ENCODE data around the gene HBP1. TPM values are rescaled to one million over a fixed set of nuclear protein-coding genes. Genes with fewer than 3 reads are reported as not detected.
"Not testable (repeated sequence)": the region's sequence is repeated elsewhere in the genome, so short reads cannot be mapped to it uniquely, and the experiment has no call there.

The HBP1 gene
- polyA plus RNA-seq, 4 donors, result 25.1 to 82.6 (median 36.7) TPM

DNA sequence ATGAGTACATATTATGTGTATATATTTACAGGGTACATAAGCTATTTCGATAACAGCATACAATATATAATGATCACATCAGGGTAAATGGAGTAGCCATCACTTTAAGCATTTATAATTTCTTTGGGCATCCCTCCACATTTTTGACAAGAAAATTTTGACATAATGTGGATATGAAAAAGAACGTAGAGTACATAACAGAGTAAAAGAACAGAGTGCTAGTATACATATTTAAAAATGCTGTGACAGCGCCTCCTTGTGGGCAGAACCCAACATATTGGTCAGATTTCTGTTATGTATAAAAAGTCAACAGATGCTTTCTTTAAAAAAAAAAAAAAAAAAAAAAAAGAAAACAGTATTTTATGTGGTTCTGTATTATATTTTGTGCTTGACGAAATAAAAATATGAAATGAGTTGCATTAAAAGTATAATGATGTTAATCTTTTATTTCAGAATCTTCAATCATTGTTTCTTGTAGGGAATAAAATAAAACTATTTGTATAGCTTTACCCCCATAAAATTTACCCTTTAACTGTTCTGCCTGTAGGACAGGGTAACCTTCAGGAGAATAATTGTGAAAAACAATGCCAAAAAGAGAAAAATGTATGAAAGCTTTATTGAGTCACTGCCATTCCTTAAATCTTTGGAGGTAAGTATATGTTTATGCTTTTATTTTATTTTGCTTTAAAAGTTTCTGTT is 18.3 kb upstream of the HBP1 start:
- FAIRE-seq, result peak; percentile 33
- H3K4me1 ChIP-seq (ENCODE audit: control insufficient read depth in 3 of 3, insufficient read depth in 2 of 3, low read depth in 1 of 3, low read length in 2 of 3), result no peaks in the 10 kb centered on the region
- 22 to 24% (median 23%) methylated on average over 4 of the region's 4 CpGs for WGBS, 3 donors
- H3K9me3 ChIP-seq (ENCODE audit: control insufficient read depth in 2 of 2, insufficient read depth in 1 of 2, low read depth in 1 of 2, low read length in 1 of 2), result no peaks in the 10 kb centered on the region
- H3K27ac ChIP-seq (ENCODE audit: low read depth in 1 of 3, low read length in 2 of 3), result no peak overlapping the region
- H3K27me3 ChIP-seq (ENCODE audit: control insufficient read depth in 3 of 3, insufficient read depth in 3 of 3, low read length in 3 of 3), result no peaks in the 10 kb centered on the region
- DNase-seq, result peak; percentile 63 to 83
- H3K36me3 ChIP-seq (ENCODE audit: control insufficient read depth in 3 of 3, insufficient read depth in 2 of 3, low read depth in 1 of 3, low read length in 3 of 3), result peaks cover 0 to 2% (median 0%) of the 10 kb centered on the region in 3 donors
- H3K4me3 ChIP-seq (ENCODE audit: low read depth in 1 of 3, low read length in 3 of 3), result no peak overlapping the region

DNA sequence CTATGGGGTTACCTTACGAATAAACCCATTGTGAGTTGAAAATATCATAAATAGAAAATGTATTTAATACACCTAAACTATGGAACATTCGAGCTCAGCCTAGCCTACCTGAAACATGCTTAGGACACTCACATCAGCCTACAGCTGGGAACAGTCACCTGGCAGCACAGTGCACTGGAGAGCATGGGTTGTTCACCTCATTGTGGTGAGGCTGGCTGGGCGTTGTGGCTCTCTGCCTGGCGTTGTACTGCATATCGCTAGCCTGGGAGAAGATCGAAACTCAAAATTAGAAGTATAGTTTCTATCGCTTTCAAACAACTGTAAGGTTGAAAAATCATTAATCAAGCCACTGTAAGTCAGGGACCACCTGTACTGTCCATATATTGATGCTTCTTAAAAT is 17.3 kb upstream of the HBP1 start:
- WGBS, 3 donors, result 90 to 93% (median 92%) methylated on average over 7 of the region's 7 CpGs
- no peak overlapping the region for H3K27ac ChIP-seq (ENCODE audit: low read depth in 1 of 3, low read length in 2 of 3)
- H3K36me3 ChIP-seq (ENCODE audit: control insufficient read depth in 3 of 3, insufficient read depth in 2 of 3, low read depth in 1 of 3, low read length in 3 of 3), result peaks cover 0 to 2% (median 0%) of the 10 kb centered on the region in 3 donors
- H3K4me1 ChIP-seq (ENCODE audit: control insufficient read depth in 3 of 3, insufficient read depth in 2 of 3, low read depth in 1 of 3, low read length in 2 of 3), result no peaks in the 10 kb centered on the region
- no peak for DNase-seq
- no peaks in the 10 kb centered on the region for H3K27me3 ChIP-seq (ENCODE audit: control insufficient read depth in 3 of 3, insufficient read depth in 3 of 3, low read length in 3 of 3)
- H3K9me3 ChIP-seq (ENCODE audit: control insufficient read depth in 2 of 2, insufficient read depth in 1 of 2, low read depth in 1 of 2, low read length in 1 of 2), result no peaks in the 10 kb centered on the region
- no peak for FAIRE-seq
- H3K4me3 ChIP-seq (ENCODE audit: low read depth in 1 of 3, low read length in 3 of 3), result no peak overlapping the region

DNA sequence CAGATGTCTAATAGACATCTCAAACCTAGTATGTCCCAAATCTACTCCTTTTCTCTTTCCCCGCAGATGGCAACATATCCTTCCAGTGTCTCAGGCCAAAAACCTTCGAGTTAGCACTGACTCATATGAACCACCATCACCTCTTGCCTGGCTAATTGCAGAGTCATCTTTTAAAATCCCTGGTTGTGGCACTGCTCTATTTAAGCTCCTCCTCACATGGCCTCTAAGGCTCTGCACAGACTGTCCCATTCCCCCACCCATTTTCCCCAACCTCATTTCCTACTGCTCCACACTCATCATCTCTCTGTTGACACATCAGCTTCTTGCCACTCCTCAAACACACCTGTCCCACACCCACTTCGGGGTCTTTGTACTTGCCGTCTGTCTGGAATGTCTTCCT is 16.8 kb upstream of the HBP1 start:
- Histone ChIP-seq H3K4me3 (ENCODE audit: low read depth in 1 of 3, low read length in 3 of 3) (no peak overlapping the region), H3K9me3 (ENCODE audit: control insufficient read depth in 2 of 2, insufficient read depth in 1 of 2, low read depth in 1 of 2, low read length in 1 of 2) (no peaks in the 10 kb centered on the region), H3K36me3 (ENCODE audit: control insufficient read depth in 3 of 3, insufficient read depth in 2 of 3, low read depth in 1 of 3, low read length in 3 of 3) (peaks cover 0 to 2% (median 0%) of the 10 kb centered on the region in 3 donors), H3K27ac (ENCODE audit: low read depth in 1 of 3, low read length in 2 of 3) (no peak overlapping the region), H3K27me3 (ENCODE audit: control insufficient read depth in 3 of 3, insufficient read depth in 3 of 3, low read length in 3 of 3) (no peaks in the 10 kb centered on the region), H3K4me1 (ENCODE audit: control insufficient read depth in 3 of 3, insufficient read depth in 2 of 3, low read depth in 1 of 3, low read length in 2 of 3) (no peaks in the 10 kb centered on the region)
- FAIRE-seq, result no peak
- DNase-seq, result peak in 1 of 2 donors; percentile 24
- 17 to 62% (median 47%) methylated on average over 4 of the region's 4 CpGs for WGBS, 3 donors

DNA sequence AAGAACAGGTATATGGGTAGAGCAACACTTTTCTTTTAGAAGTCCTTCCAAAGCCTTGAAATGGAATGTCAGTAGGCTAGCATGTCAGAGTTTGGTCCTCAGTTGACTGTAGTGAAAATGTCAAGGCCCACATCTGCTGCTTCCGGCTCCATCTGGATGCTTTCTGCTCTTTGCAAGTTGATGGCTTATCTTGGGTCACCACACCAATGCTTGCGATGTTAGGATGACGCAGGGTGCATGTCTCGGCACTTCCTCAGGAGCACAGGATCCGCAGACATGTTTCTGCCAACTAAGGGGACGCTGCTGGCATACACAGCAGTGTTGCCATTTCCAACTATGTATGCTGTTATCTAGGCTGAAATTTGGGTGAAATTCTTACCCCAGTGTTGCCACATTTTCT is 14.0 kb upstream of the HBP1 start:
- Histone ChIP-seq H3K27ac (ENCODE audit: low read depth in 1 of 3, low read length in 2 of 3) (no peak overlapping the region), H3K27me3 (ENCODE audit: control insufficient read depth in 3 of 3, insufficient read depth in 3 of 3, low read length in 3 of 3) (no peaks in the 10 kb centered on the region), H3K4me3 (ENCODE audit: low read depth in 1 of 3, low read length in 3 of 3) (no peak overlapping the region), H3K36me3 (ENCODE audit: control insufficient read depth in 3 of 3, insufficient read depth in 2 of 3, low read depth in 1 of 3, low read length in 3 of 3) (peaks cover 0 to 2% (median 0%) of the 10 kb centered on the region in 3 donors), H3K9me3 (ENCODE audit: control insufficient read depth in 2 of 2, insufficient read depth in 1 of 2, low read depth in 1 of 2, low read length in 1 of 2) (no peaks in the 10 kb centered on the region), H3K4me1 (ENCODE audit: control insufficient read depth in 3 of 3, insufficient read depth in 2 of 3, low read depth in 1 of 3, low read length in 2 of 3) (no peaks in the 10 kb centered on the region)
- WGBS, 3 donors, result 97 to 98% (median 97%) methylated on average over 6 of the region's 6 CpGs
- FAIRE-seq, result no peak
- no peak for DNase-seq

GRCh38 chr7:107155726-107156125 is 13.1 kb upstream of the HBP1 start:
- FAIRE-seq, result not testable (repeated sequence)

GRCh38 chr7:107157091-107157490 is 11.7 kb upstream of the HBP1 start:
- no peak overlapping the region for H3K4me3 ChIP-seq (ENCODE audit: low read depth in 1 of 3, low read length in 3 of 3)
- FAIRE-seq (no peak), DNase-seq (no peak)
- 91 to 92% (median 92%) methylated on average over 7 of the region's 7 CpGs for WGBS, 3 donors
- no peaks in the 10 kb centered on the region for H3K4me1 ChIP-seq (ENCODE audit: control insufficient read depth in 3 of 3, insufficient read depth in 2 of 3, low read depth in 1 of 3, low read length in 2 of 3)
- no peaks in the 10 kb centered on the region for H3K9me3 ChIP-seq (ENCODE audit: control insufficient read depth in 2 of 2, insufficient read depth in 1 of 2, low read depth in 1 of 2, low read length in 1 of 2)
- peaks cover 0 to 2% (median 0%) of the 10 kb centered on the region in 3 donors for H3K36me3 ChIP-seq (ENCODE audit: control insufficient read depth in 3 of 3, insufficient read depth in 2 of 3, low read depth in 1 of 3, low read length in 3 of 3)
- H3K27me3 ChIP-seq (ENCODE audit: control insufficient read depth in 3 of 3, insufficient read depth in 3 of 3, low read length in 3 of 3), result no peaks in the 10 kb centered on the region
- no peak overlapping the region for H3K27ac ChIP-seq (ENCODE audit: low read depth in 1 of 3, low read length in 2 of 3)

More at GRCh38 chr7:107155726-107156125, 13.1 kb upstream of the HBP1 start:
- H3K4me3 ChIP-seq (ENCODE audit: low read depth in 1 of 3, low read length in 3 of 3); H3K4me1 ChIP-seq (ENCODE audit: control insufficient read depth in 3 of 3, insufficient read depth in 2 of 3, low read depth in 1 of 3, low read length in 2 of 3); H3K27me3 ChIP-seq (ENCODE audit: control insufficient read depth in 3 of 3, insufficient read depth in 3 of 3, low read length in 3 of 3); H3K27ac ChIP-seq (ENCODE audit: low read depth in 1 of 3, low read length in 2 of 3); DNase-seq; H3K36me3 ChIP-seq (ENCODE audit: control insufficient read depth in 3 of 3, insufficient read depth in 2 of 3, low read depth in 1 of 3, low read length in 3 of 3); H3K9me3 ChIP-seq (ENCODE audit: control insufficient read depth in 2 of 2, insufficient read depth in 1 of 2, low read depth in 1 of 2, low read length in 1 of 2): not testable (repeated sequence)
- WGBS, 3 donors, result 86 to 97% (median 90%) methylated on average over 3 of the region's 3 CpGs

DNA sequence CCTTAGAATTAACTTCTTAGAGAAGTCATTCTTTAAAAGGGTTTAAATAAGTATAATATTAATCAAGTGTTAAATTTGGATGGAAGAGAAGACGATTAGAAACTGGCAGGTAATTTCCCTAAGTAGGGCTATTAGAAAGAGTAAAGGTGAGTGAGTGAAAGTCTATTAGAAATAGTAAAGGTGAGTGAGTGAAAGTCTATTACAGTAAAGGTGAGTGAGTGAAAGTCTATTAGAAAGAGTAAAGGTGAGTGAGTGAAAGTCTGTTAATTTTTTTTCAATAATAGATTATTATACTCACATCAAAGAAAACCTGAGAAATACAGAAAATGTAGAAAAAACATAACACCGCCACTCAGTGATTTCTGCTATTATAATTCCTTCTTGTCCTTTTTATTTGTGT is 10.8 kb upstream of the HBP1 start:
- Histone ChIP-seq H3K27ac (ENCODE audit: low read depth in 1 of 3, low read length in 2 of 3) (no peak overlapping the region), H3K27me3 (ENCODE audit: control insufficient read depth in 3 of 3, insufficient read depth in 3 of 3, low read length in 3 of 3) (no peaks in the 10 kb centered on the region), H3K9me3 (ENCODE audit: control insufficient read depth in 2 of 2, insufficient read depth in 1 of 2, low read depth in 1 of 2, low read length in 1 of 2) (no peaks in the 10 kb centered on the region), H3K36me3 (ENCODE audit: control insufficient read depth in 3 of 3, insufficient read depth in 2 of 3, low read depth in 1 of 3, low read length in 3 of 3) (peaks cover 0 to 2% (median 0%) of the 10 kb centered on the region in 3 donors), H3K4me1 (ENCODE audit: control insufficient read depth in 3 of 3, insufficient read depth in 2 of 3, low read depth in 1 of 3, low read length in 2 of 3) (no peaks in the 10 kb centered on the region), H3K4me3 (ENCODE audit: low read depth in 1 of 3, low read length in 3 of 3) (no peak overlapping the region)
- 62 to 82% (median 67%) methylated on average over 2 of the region's 2 CpGs for WGBS, 3 donors
- DNase-seq (no peak), FAIRE-seq (no peak)

- H3K4me1 ChIP-seq (ENCODE audit: control insufficient read depth in 3 of 3, insufficient read depth in 2 of 3, low read depth in 1 of 3, low read length in 2 of 3), result no peaks in the 10 kb centered on the region
- FAIRE-seq (no peak), DNase-seq (no peak)
- H3K27me3 ChIP-seq (ENCODE audit: control insufficient read depth in 3 of 3, insufficient read depth in 3 of 3, low read length in 3 of 3), result no peaks in the 10 kb centered on the region
- H3K27ac ChIP-seq (ENCODE audit: low read depth in 1 of 3, low read length in 2 of 3), result no peak overlapping the region
- WGBS, 3 donors, result 82 to 87% (median 83%) methylated on average over 2 of the region's 2 CpGs
- no peak overlapping the region for H3K4me3 ChIP-seq (ENCODE audit: low read depth in 1 of 3, low read length in 3 of 3)
- H3K9me3 ChIP-seq (ENCODE audit: control insufficient read depth in 2 of 2, insufficient read depth in 1 of 2, low read depth in 1 of 2, low read length in 1 of 2), result no peaks in the 10 kb centered on the region
- H3K36me3 ChIP-seq (ENCODE audit: control insufficient read depth in 3 of 3, insufficient read depth in 2 of 3, low read depth in 1 of 3, low read length in 3 of 3), result no peaks in the 10 kb centered on the region
Measured at GRCh38 chr7:107160389-107160788, 8.4 kb upstream of the HBP1 start.

- no peaks in the 10 kb centered on the region for H3K9me3 ChIP-seq (ENCODE audit: control insufficient read depth in 2 of 2, insufficient read depth in 1 of 2, low read depth in 1 of 2, low read length in 1 of 2)
- no peaks in the 10 kb centered on the region for H3K27me3 ChIP-seq (ENCODE audit: control insufficient read depth in 3 of 3, insufficient read depth in 3 of 3, low read length in 3 of 3)
- H3K4me3 ChIP-seq (ENCODE audit: low read depth in 1 of 3, low read length in 3 of 3), result no peak overlapping the region
- 54 to 74% (median 61%) methylated on average over 3 of the region's 3 CpGs for WGBS, 3 donors
- H3K4me1 ChIP-seq (ENCODE audit: control insufficient read depth in 3 of 3, insufficient read depth in 2 of 3, low read depth in 1 of 3, low read length in 2 of 3), result peaks cover 0 to 3% (median 0%) of the 10 kb centered on the region in 3 donors
- H3K27ac ChIP-seq (ENCODE audit: low read depth in 1 of 3, low read length in 2 of 3), result no peak overlapping the region
- FAIRE-seq, result peak; percentile 15
- DNase-seq, result no peak
- no peaks in the 10 kb centered on the region for H3K36me3 ChIP-seq (ENCODE audit: control insufficient read depth in 3 of 3, insufficient read depth in 2 of 3, low read depth in 1 of 3, low read length in 3 of 3)
Measured at GRCh38 chr7:107161415-107161814, 7.4 kb upstream of the HBP1 start.

Data from small intestine (tissue), 7 donors.